NOMO-1 treated with DMSO at 0.1 percent for 48 hours (cell line): ENCODE results near the gene GRSF1.
"Not testable (repeated sequence)": the region's sequence is repeated elsewhere in the genome, so short reads cannot be mapped to it uniquely, and the experiment has no call there.

ENCODE experiments used
- DNase-seq: peaks from one replicate; lab custom pipeline; 2025; ENCODE audit not compliant: unreplicated experiment; lab: John Stamatoyannopoulos, UW

The GRSF1 gene, protein sequence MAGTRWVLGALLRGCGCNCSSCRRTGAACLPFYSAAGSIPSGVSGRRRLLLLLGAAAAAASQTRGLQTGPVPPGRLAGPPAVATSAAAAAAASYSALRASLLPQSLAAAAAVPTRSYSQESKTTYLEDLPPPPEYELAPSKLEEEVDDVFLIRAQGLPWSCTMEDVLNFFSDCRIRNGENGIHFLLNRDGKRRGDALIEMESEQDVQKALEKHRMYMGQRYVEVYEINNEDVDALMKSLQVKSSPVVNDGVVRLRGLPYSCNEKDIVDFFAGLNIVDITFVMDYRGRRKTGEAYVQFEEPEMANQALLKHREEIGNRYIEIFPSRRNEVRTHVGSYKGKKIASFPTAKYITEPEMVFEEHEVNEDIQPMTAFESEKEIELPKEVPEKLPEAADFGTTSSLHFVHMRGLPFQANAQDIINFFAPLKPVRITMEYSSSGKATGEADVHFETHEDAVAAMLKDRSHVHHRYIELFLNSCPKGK

DNA sequence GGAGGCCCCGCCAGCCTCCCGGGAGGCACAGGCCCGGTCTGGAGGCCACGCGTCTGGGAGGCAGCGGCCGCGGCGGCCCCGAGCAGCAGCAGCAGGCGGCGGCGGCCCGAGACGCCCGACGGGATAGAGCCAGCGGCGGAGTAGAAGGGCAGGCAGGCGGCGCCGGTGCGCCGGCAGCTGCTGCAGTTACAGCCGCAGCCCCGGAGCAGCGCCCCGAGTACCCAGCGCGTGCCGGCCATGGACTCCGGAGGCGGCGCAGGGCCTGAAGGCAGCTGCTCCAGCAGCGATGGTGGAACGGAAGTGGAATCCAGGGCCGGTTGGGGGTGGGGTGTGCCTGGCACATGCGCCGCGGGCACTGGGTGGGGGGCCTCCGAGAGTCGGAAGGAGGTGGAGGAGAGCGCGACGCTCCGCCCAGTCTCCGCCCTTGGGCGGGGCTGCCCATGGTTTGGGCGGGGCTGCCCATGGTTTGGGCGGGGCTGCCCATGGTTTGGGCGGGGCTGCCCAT is at the start of gene GRSF1:
Gene GRSF1, minus strand, starts transcription at position 302 of the 505 bp plus-strand sequence. Its CDS starts 63 bp downstream, at position 239.
- peak; percentile 70 for DNase-seq

GRCh38 chr4:70885174-70885573 is 45.5 kb upstream of the GRSF1 start:
- no peak for DNase-seq

DNA sequence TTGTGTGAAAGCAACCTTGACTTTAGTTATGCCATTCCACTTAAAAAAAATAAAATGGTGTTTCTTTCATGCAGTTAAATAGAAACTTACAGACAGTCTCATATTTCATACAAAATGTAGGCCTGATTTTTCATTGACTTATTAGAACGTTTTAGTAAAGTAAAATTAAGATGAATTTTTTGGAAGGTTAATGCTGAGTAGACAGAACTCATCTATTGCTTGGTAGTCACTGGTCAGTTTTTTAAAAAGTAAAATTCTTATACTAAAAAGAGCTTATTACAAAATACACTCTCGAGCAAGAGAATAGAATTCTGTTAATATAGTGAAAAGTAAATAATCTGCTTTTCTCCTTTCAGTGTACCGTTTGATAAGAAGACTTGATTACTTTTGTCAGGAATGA is 41.0 kb upstream of the GRSF1 start:
- no peak for DNase-seq

DNA sequence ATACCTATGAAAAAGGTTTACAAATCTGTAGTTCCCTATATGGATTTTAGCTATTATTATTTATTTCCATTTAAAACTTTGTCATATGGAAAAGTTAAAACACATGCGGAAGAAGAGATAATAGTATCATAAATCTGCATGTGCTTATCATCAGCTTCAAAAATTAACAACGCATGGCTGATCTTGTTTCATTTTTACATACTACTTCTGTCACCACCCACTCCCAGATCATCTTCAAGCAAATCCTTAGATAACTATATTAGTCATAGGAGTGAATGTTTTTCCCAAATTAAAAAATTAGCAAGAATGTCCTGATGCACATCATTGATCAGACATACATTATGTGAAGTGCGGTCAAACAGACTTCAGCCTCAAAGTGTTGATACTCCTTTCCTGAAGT is 37.9 kb upstream of the GRSF1 start:
- DNase-seq: no peak

DNA sequence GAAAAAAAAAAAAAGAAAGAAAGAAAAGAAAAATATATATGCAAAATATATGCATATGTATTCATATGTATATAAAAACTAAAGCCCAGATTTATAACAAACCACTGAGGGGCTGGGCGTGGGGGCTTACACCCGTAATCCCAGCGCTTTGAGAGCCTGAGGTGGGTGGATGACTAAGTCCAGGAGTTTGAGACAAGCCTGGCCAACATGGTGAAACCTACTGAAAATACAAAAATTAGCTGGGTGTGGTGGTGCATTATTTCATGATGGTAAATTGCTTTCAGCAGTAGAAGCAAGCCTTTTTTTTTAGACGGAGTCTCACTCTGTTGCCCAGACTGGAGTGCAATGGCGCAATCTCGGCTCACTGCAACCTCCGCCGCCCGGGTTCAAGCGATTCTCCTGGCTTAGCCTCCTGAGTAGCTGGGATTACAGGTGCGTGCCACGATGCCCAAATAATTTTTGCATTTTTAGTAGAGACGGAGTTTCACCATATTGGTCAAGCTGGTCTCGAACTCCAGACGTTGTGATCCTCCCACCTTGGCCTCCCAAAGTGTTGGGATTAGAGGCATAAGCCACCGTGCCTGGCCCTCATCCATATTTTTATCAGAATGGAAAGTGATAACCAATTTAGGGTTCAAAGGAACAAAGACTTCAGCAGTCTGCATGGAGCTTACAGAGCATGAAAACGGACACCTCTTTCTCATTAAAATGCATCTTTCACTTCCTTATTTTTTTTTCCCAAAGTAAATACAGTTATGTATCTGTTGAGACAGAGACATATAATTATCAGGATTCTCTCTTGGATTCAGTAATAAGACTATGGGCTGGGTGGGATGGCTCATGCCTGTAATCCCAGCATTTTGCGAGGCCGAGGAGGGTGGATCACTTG is 34.8 kb upstream of the GRSF1 start:
- peak; percentile 69 for DNase-seq

- DNase-seq: peak; percentile 4
These were observed 33.5 kb upstream of the GRSF1 start for GRCh38 chr4:70873216-70873615.

GRCh38 chr4:70868778-70869177 is 29.1 kb upstream of the GRSF1 start:
- no peak for DNase-seq

DNA sequence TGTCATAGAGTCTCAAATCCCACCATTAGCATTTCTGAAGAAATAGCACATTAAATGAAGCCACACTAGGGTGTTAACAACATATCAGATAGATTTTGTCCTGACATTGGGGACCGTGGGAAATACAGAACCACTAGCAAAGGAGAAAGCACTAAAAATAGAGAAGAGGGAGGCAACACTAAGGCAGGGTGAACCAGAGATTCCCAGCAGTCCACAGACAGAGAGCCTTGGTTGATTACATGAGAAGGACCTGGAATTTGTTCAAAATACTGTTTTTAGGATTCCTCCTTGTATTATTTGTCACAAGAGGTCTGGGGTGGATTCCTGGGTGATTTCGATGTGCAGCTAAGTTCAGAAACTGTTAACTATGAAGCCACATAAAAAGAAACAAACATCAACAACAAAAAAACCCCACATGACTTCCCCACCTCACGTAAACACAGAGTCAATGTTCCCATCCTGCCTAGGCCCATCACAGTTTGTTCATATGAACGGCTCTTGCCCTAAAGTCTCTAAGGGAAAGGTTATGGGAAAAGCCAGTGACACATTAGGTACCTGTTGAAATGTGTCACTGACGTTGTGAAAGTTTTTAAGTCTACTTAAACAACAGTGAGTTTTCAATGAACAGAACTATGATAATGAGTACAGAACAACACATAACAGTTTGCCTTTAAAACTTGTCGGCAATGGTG is 23.6 kb upstream of the GRSF1 start:
- DNase-seq: no peak

GRCh38 chr4:70859066-70859465 is 19.4 kb upstream of the GRSF1 start:
- DNase-seq: no peak

DNA sequence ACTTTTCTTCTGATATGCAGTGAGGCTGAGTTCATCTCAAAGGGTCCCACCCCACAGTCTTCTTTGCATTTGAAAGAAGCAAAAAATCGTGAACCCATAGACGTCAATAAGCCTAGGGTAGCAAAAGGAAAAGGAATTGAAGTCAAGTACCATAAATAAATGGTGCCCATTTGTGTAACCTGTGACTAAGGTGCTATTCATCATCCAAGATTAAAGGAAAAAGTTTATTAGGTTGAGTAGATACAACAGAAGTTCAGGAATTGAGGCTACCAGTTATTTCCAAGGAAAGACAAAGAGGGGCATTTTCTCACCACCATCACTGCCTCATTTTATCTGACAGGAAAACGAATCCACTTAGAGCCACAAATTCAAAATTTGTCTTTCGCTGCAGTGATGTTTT is 18.8 kb upstream of the GRSF1 start:
- DNase-seq: no peak

DNA sequence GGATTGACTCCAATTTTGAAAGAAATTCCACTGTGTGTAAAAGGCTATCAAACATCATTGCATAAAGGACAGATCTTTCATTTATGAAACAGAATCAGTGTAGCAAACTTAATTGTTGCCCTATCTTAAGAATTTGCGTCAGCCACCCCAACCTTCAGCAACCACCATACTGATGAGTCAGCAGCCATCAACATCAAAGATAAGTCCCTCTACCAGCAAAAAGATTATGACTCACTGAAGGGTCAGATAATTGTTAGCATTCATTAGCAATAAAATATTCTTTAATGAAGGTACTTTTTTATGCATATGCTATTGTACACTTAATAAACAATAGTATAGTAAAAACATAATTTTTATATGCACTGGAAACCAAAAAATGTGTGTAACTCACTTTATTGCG is 15.8 kb upstream of the GRSF1 start:
- DNase-seq: no peak

- DNase-seq: peak; percentile 72
These were observed 9.6 kb upstream of the GRSF1 start for GRCh38 chr4:70849291-70849690.

DNA sequence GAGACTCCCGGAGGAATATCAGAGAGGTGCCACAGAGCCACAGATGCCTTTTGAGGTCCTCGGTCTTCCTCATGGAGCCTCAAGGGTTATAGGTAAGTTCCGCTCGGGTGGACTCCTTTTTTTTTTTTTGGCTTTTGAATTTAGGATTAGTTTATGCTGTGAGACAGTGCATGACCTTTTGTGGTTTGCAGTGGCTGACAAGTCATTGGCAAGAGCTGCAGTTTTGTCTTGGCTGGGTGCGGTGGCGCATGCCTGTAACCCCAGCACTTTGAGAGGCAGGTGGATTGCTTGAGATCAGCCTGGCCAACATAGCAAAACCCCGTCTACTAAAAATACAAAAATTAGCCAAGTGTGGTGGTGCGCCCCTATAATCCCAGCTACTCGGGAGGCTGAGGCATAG is 4.5 kb upstream of the GRSF1 start:
- no peak for DNase-seq

DNA sequence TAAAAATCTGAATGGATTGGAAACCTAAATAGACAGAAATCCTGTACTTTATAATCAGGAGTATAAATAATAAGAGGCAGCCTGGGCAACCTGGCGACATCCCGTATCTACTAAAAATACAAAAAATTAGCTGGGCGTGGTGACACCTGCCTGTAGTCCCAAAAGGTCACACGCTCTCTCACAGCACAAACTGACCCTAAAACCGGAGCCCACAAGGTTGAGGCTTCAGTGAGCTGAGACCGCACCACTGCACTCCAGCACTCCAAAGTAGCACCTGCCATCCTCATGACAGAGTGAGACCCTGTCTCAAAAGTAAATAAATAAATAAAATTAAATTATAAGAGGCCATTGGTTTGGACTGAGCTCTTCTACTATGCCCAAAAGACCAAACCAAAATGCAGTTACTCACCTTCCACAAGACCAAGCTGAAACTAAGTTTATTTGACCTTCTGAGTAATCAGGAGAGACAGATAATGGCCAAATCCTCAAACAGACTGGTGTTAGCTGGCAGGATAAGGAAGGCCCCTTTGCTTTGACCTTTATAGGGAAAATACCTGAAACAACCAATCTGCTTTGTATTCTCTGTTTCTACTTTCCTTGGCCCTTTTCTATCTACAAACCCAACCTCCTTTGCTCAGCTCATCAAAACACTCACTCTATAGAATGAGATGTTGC is 3.2 kb upstream of the GRSF1 start:
- no peak for DNase-seq

DNA sequence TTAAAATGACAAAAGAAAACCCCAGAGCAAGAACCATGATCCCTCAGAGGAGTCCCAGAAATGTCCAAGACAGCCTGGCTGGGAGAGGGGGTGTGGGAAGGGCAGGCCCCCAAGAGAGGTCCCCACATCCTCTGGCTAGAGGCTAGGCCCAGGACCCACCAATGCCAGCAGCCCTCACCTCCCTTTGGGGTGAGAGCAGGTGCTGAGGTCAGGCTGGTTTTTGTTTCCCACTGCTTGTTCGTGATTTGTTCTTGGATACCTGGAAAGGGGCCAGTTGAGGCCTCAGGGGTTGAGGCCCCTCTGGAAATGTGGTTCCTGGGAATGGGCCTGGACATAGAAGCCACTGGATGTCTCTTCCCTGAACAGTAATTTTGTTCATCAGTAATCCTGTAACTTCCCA is 2.3 kb upstream of the GRSF1 start:
- no peak for DNase-seq

GRCh38 chr4:70841211-70841610 is 1.5 kb upstream of the GRSF1 start:
- no peak for DNase-seq

DNA sequence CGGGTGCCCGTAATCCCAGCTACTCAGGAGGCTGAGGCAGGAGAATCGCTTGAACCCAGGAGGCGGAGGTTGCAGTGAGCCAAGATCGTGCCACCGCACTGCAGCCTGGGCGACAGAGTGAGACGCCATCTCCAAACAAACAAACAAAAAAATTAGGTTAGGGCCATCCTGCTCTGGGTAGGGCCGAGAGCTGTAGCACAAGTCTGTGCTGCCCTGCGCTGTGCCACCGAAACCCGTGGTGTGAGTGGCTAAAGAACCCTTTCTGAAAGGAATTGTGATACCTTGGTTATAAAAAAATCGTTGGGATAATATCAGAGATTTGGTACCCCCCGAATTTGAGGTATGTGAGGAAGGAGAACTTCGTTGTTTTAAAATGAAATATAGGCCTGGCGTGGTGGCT is 941 bp upstream of the GRSF1 start:
- not testable (repeated sequence) for DNase-seq

GRCh38 chr4:70840137-70840536 is 447 bp upstream of the GRSF1 start:
- not testable (repeated sequence) for DNase-seq

DNA sequence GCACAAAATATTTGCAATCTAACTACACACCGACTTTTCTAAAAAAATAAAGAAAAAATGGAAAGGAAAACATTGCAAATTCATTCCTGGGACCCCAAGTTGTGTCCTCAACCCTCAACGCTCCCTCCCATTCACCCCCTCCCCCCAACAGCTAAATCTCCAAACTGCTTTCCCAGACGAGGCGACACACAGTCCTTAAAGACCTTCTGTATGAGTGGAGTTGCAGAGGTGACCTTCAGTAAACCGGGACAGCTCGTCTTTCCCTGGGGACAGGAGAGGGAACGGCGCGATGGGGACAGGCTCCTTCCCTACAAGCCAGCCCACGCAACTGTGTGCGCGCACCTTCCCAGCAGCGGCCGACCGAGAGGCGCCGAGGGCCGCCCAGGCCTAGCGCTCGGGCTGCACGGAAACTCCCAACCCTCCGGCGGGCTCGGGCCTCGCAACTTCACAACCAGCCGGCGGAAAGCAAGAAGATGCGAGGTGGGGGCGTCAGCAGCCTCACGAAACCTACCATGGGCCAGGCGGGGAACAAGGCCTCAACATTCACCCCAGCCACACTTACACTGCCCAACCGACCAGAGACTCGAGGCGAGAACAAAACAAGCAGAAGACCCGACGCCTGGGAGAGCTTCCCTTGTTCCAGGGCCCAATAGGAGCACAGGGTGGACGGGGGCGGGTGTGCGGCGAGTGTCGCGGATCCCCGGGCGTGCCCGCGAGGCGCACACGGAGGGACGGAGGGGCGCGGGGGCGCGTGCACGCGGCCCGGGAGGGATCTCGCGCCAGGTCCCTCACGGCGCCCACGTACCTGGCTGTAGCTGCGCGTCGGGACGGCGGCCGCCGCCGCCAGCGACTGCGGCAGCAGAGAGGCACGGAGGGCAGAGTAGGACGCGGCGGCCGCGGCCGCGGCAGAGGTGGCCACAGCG is 763 bp downstream of the GRSF1 start:
- peak; percentile 71 for DNase-seq

DNA sequence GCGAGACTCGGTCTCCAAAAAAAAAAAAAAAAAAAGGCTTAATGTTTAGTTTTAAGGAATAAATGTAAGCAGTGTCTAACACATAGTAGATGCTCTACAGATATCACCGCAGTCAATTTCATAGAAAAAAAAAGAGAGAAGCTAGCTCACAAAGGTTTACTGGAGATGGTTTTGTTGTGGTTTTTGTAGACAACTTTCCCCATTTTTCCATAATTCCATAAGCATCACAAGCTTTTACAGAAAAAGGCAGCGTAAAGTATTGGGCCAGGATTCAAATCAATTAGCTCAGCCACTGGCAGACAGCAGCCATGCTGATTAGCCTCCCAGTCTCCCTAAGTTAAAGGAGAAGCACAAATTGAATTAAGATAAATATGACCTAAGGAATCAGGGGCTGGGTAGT is 1.5 kb downstream of the GRSF1 start:
- DNase-seq: no peak
